Lower leg skin (tissue), 4 donors: Measurements from ENCODE around the gene FBXL13. TPM values are rescaled to one million over a fixed set of nuclear protein-coding genes. Genes with fewer than 3 reads are reported as not detected.

Source experiments
- DNase-seq, 2 donors: peaks; one replicate each; pipeline ENCODE4 v3.0.0-alpha.2; 2019; ENCODE audit warnings: low spot score in 2 of 2
- H3K4me3 ChIP-seq: fragments of 200-600 bp; sonication (generic); 2 replicates; pipeline ENCODE4 v1.5.1; 2017; ENCODE audit warnings: mild to moderate bottlenecking, low read depth; ENCODE audit not compliant: poor library complexity, severe bottlenecking
- CTCF ChIP-seq, 3 donors: fragments of 450-650 bp; IDR thresholded peaks; one replicate each; pipeline ENCODE4 v1.5.1; 2016; ENCODE audit warnings: antibody characterized with exemption in 3 of 3, mild to moderate bottlenecking in 3 of 3, moderate library complexity in 2 of 3
- POLR2A ChIP-seq, 2 donors: fragments of 450-650 bp; IDR thresholded peaks; one replicate each; pipeline ENCODE4 v1.6.1; 2016 to 2017; ENCODE audit warnings: antibody characterized with exemption in 2 of 2, mild to moderate bottlenecking in 1 of 2, moderate library complexity in 1 of 2
- WGBS, 2 donors: methylation state at CpG; one replicate each; pipeline ENCODE4 v1.1.5; 2018; 5-methylcytosine and 5-hydroxymethylcytosine counted together
- intact Hi-C: fragments of 100-400 bp; cut with DNase I; formaldehyde crosslinking; loops from one replicate; pipeline ENCODE4 v1.15.0; 2023; ENCODE audit warnings: low total_unique reads
- total RNA-seq, 4 donors: library from RNA; depleted of rRNA; stranded (reverse); fragments of >200 nt; gene quantifications; one replicate each; pipeline ENCODE4 v1.1.0, GENCODE V29; 2016

The FBXL13 gene
- total RNA-seq, 4 donors from 2014 or later, result 0.78 to 1.5 (median 1.1) TPM; not detected in 1

GRCh38 chr7:102874966-102875365 lies 199.6 kb downstream of the FBXL13 start:
- TF ChIP-seq CTCF (IDR thresholded peaks at IDR 0.05), result no peak
- no peak for TF ChIP-seq POLR2A (IDR thresholded peaks at IDR 0.05)
- no peak overlapping the region for H3K4me3 ChIP-seq
- intact Hi-C loops, result no loop called here
- WGBS, 2 donors, result 94 to 95% methylated on average over 1 of the region's 1 CpG
- no peak for DNase-seq

GRCh38 chr7:102874166-102874829 lies 200.3 kb downstream of the FBXL13 start:
- intact Hi-C loops, result no loop called here
- no peak overlapping the region for H3K4me3 ChIP-seq
- WGBS, 2 donors, result 80 to 88% methylated on average over 5 of the region's 5 CpGs
- DNase-seq, result no peak
- no peak for TF ChIP-seq CTCF (IDR thresholded peaks at IDR 0.05)
- no peak for TF ChIP-seq POLR2A (IDR thresholded peaks at IDR 0.05)

DNA sequence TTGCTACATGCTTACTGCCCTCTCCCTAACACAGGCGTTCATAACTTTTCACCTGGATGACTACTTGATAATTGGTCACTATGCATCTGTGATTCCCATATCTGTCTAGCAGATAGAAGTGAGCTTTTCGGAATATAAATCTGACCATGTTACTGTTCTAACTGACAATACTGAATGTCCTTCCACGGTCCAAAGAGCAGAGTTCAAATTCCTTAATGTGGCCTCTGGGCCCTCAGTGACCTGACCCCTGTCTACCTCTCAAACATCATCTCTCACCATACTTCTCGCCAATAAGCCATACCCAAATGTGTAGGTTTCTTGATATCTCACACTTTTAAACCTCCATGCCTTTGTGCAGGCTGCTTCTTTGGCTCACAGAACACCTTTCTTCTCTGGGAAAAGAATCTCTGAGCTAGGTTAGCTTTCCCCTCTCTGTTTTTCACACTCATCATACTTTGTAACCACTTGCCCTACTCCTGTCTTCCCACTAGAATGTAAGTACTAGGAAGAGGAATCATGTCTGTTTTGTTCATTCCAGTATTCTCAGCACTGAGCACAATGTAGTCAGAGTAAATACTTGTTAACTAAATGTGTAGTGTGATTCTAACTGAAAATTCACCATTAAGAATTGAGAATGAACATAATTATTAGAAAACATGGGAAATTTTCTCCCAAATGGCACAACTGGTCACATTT lies 201.0 kb downstream of the FBXL13 start:
- intact Hi-C loops, result no loop called here
- WGBS, 2 donors, result 90 to 93% methylated on average over 4 of the region's 4 CpGs
- no peak overlapping the region for H3K4me3 ChIP-seq
- no peak for TF ChIP-seq POLR2A (IDR thresholded peaks at IDR 0.05)
- no peak for DNase-seq

- no peak for DNase-seq
- TF ChIP-seq POLR2A (IDR thresholded peaks at IDR 0.05) (no peak), CTCF (IDR thresholded peaks at IDR 0.05) (no peak)
- no peak overlapping the region for H3K4me3 ChIP-seq
- intact Hi-C loops, result no loop called here
- WGBS, 2 donors, result 95 to 96% methylated on average over 2 of the region's 2 CpGs
Measured at GRCh38 chr7:102872460-102872859, 202.1 kb downstream of the FBXL13 start.

DNA sequence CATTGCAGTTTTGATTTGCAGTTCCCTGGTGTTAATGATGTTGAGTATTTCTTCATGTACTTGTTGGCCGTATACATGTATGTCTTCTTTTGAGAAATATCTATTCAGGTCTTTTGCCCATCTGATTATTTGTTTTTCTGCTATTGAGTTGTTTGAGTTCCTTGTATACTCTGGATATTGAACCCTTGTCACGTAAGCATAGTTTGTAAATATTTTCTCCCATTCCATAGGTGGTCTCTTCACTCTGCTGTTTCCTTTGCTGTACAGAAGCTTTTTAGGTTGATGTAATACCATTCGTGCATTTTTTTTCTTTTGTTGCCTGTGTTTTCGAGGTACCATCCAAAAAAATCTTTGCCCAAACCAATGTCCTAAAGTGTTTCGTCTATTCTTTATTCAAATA lies 205.4 kb downstream of the FBXL13 start:
- intact Hi-C loops, result no loop called here
- TF ChIP-seq POLR2A (IDR thresholded peaks at IDR 0.05) (no peak), CTCF (IDR thresholded peaks at IDR 0.05) (no peak)
- 73 to 86% methylated on average over 5 of the region's 5 CpGs for WGBS, 2 donors
- DNase-seq, result no peak
- no peak overlapping the region for H3K4me3 ChIP-seq

DNA sequence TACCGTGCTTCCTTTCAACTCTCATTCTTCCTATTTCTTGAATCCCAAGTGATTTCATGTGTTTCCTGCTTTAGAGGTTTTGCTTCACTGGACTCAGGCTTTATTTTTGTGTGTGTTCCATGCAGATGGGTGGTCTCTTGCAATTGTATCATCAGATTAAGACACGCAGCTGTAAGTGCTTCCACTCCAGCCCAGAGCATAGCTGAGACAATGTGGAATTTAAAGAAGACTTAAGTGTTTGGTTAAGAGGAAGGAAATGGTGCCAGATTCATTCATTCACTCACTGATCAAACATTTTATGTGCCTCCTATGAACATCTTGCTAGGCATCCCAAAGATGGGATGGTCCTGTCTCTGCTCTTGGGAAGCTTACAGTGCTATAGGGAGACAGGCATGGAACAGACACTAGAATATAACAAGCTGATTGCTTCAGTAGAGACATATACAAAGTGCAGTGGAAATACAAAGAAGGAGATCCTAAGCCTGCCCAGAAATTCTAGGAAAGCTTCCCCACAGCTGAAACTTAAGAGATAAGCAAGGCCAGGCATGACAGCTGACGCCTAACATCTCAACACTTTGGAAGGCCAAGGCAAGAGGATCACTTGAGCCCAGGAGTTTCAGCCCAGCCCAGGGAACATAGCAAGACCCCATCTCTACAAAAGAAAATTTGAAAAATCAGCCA lies 207.9 kb downstream of the FBXL13 start:
- intact Hi-C loops, result no loop called here
- no peak for TF ChIP-seq CTCF (IDR thresholded peaks at IDR 0.05)
- TF ChIP-seq POLR2A (IDR thresholded peaks at IDR 0.05), result no peak
- no peak overlapping the region for H3K4me3 ChIP-seq
- WGBS, 2 donors, result 82 to 85% methylated on average over 3 of the region's 3 CpGs
- no peak for DNase-seq
